Neural progenitor cell (in vitro differentiated cells): Measurements from ENCODE around the gene RAPGEF2. TPM values are rescaled to one million over a fixed set of nuclear protein-coding genes. Genes with fewer than 3 reads are reported as not detected.

Experiments used
- DNase-seq: peaks from one replicate; pipeline ENCODE4 v3.0.0-alpha.2; 2016; ENCODE audit warnings: low spot score
- H2AFZ ChIP-seq: fragments of 200-600 bp; sonication (generic); replicated peaks from 2 replicates; pipeline ENCODE4 v1.6.1; 2016; ENCODE audit warnings: antibody characterized with exemption
- H3F3A ChIP-seq: fragments of 200-600 bp; sonication (generic); 2 replicates; pipeline ENCODE4 v1.6.1; 2016; ENCODE audit warnings: antibody characterized with exemption, low read depth
- H3K27ac ChIP-seq: fragments of 200-600 bp; sonication (generic); 2 replicates; pipeline ENCODE4 v1.5.1; 2016; ENCODE audit warnings: mild to moderate bottlenecking
- H3K27me3 ChIP-seq: fragments of 200-600 bp; sonication (generic); 2 replicates; pipeline ENCODE4 v1.6.1; 2016; ENCODE audit warnings: mild to moderate bottlenecking, moderate library complexity
- H3K36me3 ChIP-seq: fragments of 200-600 bp; sonication (generic); 2 replicates; pipeline ENCODE4 v1.5.1; 2016
- H3K4me1 ChIP-seq: fragments of 200-600 bp; sonication (generic); 2 replicates; pipeline ENCODE4 v1.6.1; 2016; ENCODE audit warnings: mixed run types
- H3K4me2 ChIP-seq: fragments of 200-600 bp; sonication (generic); 2 replicates; pipeline ENCODE4 v1.6.1; 2016
- H3K4me3 ChIP-seq: fragments of 200-600 bp; sonication (generic); 2 replicates; pipeline ENCODE4 v1.5.1; 2016
- H3K79me2 ChIP-seq: fragments of 200-600 bp; sonication (generic); 2 replicates; pipeline ENCODE4 v1.6.1; 2016; ENCODE audit warnings: low read depth
- H3K9ac ChIP-seq: fragments of 200-600 bp; sonication (generic); 2 replicates; pipeline ENCODE4 v1.6.1; 2016
- H3K9me3 ChIP-seq: fragments of 200-600 bp; sonication (generic); 2 replicates; pipeline ENCODE4 v1.5.1; 2016; ENCODE audit warnings: low read depth
- H4K20me1 ChIP-seq: fragments of 200-600 bp; sonication (generic); 2 replicates; pipeline ENCODE4 v1.6.1; 2016; ENCODE audit warnings: low read depth
- H3K27ac Mint-ChIP-seq: 3 replicates; pipeline ENCODE4 v1.8.0; 2021; ENCODE audit warnings: mixed read lengths
- H3K27me3 Mint-ChIP-seq: 2 replicates; pipeline ENCODE4 v1.8.0; 2022; ENCODE audit warnings: low read depth, mild to moderate bottlenecking, inconsistent platforms, moderate library complexity, mixed read lengths; ENCODE audit not compliant: insufficient read depth
- H3K36me3 Mint-ChIP-seq: 3 replicates; pipeline ENCODE4 v1.8.0; 2021; ENCODE audit warnings: mixed read lengths
- H3K4me1 Mint-ChIP-seq: 3 replicates; pipeline ENCODE4 v1.8.0; 2021; ENCODE audit warnings: mixed read lengths
- H3K4me3 Mint-ChIP-seq: 3 replicates; pipeline ENCODE4 v1.8.0; 2021; ENCODE audit warnings: mild to moderate bottlenecking, moderate library complexity, mixed read lengths
- H3K9me3 Mint-ChIP-seq: 3 replicates; pipeline ENCODE4 v1.8.0; 2020; ENCODE audit warnings: mixed read lengths
- EZH2 ChIP-seq: fragments of 200-600 bp; sonication (generic); IDR thresholded peaks from 2 replicates; pipeline ENCODE4 v1.6.1; 2017; ENCODE audit warnings: antibody characterized with exemption, mild to moderate bottlenecking, moderate library complexity
- EZH2phosphoT487 ChIP-seq: fragments of 200-600 bp; sonication (generic); IDR thresholded peaks from 2 replicates; pipeline ENCODE4 v1.6.1; 2017; ENCODE audit warnings: antibody characterized with exemption
- total RNA-seq: library from RNA; depleted of rRNA; stranded (reverse); fragments of >200 nt; gene quantifications from 2 replicates; pipeline ENCODE4 v1.2.3, GENCODE V29; 2015; ENCODE audit warnings: low replicate concordance
- TF ChIP-seq, protein P1 (sequence below): fragments of 200-600 bp; sonication (generic); IDR thresholded peaks from 2 replicates; pipeline ENCODE4 v1.5.1; 2017; ENCODE audit warnings: antibody characterized with exemption, mild to moderate bottlenecking

The RAPGEF2 gene
- total RNA-seq, 1 donor from 2014 or later: 70.4 TPM

DNA sequence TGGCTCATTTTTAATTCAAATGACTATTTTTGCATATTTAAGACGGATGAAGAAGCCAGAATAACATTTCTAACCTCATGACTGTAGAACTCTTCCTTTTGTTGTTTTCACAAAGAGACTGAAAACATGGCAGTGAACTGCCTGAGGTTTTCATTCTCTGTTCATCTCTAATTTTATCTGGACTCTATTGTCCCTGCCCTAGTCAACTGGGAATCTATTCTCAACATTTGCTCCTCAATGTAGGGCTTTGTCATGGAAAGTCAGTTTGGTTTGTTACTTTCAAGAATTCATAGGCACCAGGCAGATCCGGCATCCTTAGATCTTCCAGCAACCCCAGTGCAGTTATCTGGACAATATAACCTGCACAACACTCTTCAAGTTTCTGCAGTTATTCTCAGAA lies 277.0 kb downstream of the RAPGEF2 start:
- H3K4me1 Mint-ChIP-seq: peaks cover 5% of the 10 kb centered on the region

GRCh38 chr4:159382856-159383561 lies 280.1 kb downstream of the RAPGEF2 start:
- H3K4me3 Mint-ChIP-seq: no peak overlapping the region

More for the DNA sequence above, 277.0 kb downstream of the RAPGEF2 start:
- DNase-seq: no peak
- Histone ChIP-seq H3K36me3 (no peaks in the 10 kb centered on the region), H3K27me3 (peaks cover 7% of the 10 kb centered on the region), H3K9me3 (no peaks in the 10 kb centered on the region), H3K4me1 (peaks cover 16% of the 10 kb centered on the region), H3F3A (peaks cover 13% of the 10 kb centered on the region), H3K4me2 (no peak overlapping the region), H3K79me2 (no peaks in the 10 kb centered on the region), H2AFZ (peak overlapping the region; percentile 3), H3K9ac (no peak overlapping the region), H3K4me3 (no peak overlapping the region), H3K27ac (no peak overlapping the region), H4K20me1 (no peaks in the 10 kb centered on the region)
- peaks cover 4% of the 10 kb centered on the region for H3K9me3 Mint-ChIP-seq
- no peaks in the 10 kb centered on the region for H3K36me3 Mint-ChIP-seq
- no peak for TF ChIP-seq EZH2phosphoT487
- TF ChIP-seq, protein P1, sequence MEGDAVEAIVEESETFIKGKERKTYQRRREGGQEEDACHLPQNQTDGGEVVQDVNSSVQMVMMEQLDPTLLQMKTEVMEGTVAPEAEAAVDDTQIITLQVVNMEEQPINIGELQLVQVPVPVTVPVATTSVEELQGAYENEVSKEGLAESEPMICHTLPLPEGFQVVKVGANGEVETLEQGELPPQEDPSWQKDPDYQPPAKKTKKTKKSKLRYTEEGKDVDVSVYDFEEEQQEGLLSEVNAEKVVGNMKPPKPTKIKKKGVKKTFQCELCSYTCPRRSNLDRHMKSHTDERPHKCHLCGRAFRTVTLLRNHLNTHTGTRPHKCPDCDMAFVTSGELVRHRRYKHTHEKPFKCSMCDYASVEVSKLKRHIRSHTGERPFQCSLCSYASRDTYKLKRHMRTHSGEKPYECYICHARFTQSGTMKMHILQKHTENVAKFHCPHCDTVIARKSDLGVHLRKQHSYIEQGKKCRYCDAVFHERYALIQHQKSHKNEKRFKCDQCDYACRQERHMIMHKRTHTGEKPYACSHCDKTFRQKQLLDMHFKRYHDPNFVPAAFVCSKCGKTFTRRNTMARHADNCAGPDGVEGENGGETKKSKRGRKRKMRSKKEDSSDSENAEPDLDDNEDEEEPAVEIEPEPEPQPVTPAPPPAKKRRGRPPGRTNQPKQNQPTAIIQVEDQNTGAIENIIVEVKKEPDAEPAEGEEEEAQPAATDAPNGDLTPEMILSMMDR: no peak
- TF ChIP-seq EZH2: no peak
- peaks cover 4% of the 10 kb centered on the region for H3K27me3 Mint-ChIP-seq
- H3K27ac Mint-ChIP-seq: no peak overlapping the region
- no peak overlapping the region for H3K4me3 Mint-ChIP-seq

GRCh38 chr4:159383562-159383931 lies 280.7 kb downstream of the RAPGEF2 start:
- H3K36me3 ChIP-seq: no peaks in the 10 kb centered on the region
- peak overlapping the region; percentile 64 for H3K4me2 ChIP-seq
- H3F3A ChIP-seq: peaks cover 13% of the 10 kb centered on the region
- no peak overlapping the region for H3K4me3 ChIP-seq
- H3K27ac Mint-ChIP-seq: no peak overlapping the region
- peaks cover 5% of the 10 kb centered on the region for H3K4me1 Mint-ChIP-seq
- no peak overlapping the region for H2AFZ ChIP-seq
- H3K79me2 ChIP-seq: no peaks in the 10 kb centered on the region
- H3K27me3 Mint-ChIP-seq: peaks cover 8% of the 10 kb centered on the region
- peaks cover 16% of the 10 kb centered on the region for H3K4me1 ChIP-seq
- H3K4me3 Mint-ChIP-seq: no peak overlapping the region
- no peaks in the 10 kb centered on the region for H3K9me3 ChIP-seq
- TF ChIP-seq, protein P1: no peak
- TF ChIP-seq EZH2 (no peak), EZH2phosphoT487 (no peak)
- no peak overlapping the region for H3K27ac ChIP-seq
- H3K36me3 Mint-ChIP-seq: no peaks in the 10 kb centered on the region
- H3K27me3 ChIP-seq: peaks cover 7% of the 10 kb centered on the region
- H3K9me3 Mint-ChIP-seq: peaks cover 23% of the 10 kb centered on the region
- H3K9ac ChIP-seq: no peak overlapping the region
- DNase-seq: no peak
- H4K20me1 ChIP-seq: no peaks in the 10 kb centered on the region

More at GRCh38 chr4:159382856-159383561, 280.1 kb downstream of the RAPGEF2 start:
- TF ChIP-seq EZH2phosphoT487 (no peak), EZH2 (no peak)
- TF ChIP-seq, protein P1: no peak
- Histone ChIP-seq H4K20me1 (no peaks in the 10 kb centered on the region), H3K27ac (no peak overlapping the region), H3K27me3 (peaks cover 7% of the 10 kb centered on the region), H3K4me2 (peak overlapping the region; percentile 64), H3K4me3 (peak overlapping the region; percentile 12), H2AFZ (peak overlapping the region; percentile 95), H3K4me1 (peaks cover 16% of the 10 kb centered on the region), H3F3A (peaks cover 13% of the 10 kb centered on the region), H3K9me3 (no peaks in the 10 kb centered on the region), H3K9ac (no peak overlapping the region), H3K79me2 (no peaks in the 10 kb centered on the region), H3K36me3 (no peaks in the 10 kb centered on the region)
- H3K27ac Mint-ChIP-seq: no peak overlapping the region
- no peaks in the 10 kb centered on the region for H3K36me3 Mint-ChIP-seq
- peaks cover 19% of the 10 kb centered on the region for H3K9me3 Mint-ChIP-seq
- peaks cover 4% of the 10 kb centered on the region for H3K27me3 Mint-ChIP-seq
- H3K4me1 Mint-ChIP-seq: peaks cover 5% of the 10 kb centered on the region
- DNase-seq: peak; percentile 30
